ENCODE measurements around the gene C1orf35.
"Not testable (repeated sequence)": the region's sequence is repeated elsewhere in the genome, so short reads cannot be mapped to it uniquely, and the experiment has no call there.

The C1orf35 gene

GRCh38 chr1:228142155-228142691 is 39.1 kb upstream of the C1orf35 start:
- no peak for DNase-seq

- DNase-seq = peak; percentile 51
These were observed 38.3 kb upstream of the C1orf35 start for GRCh38 chr1:228141226-228142044.

GRCh38 chr1:228140724-228141225 is 37.6 kb upstream of the C1orf35 start:
- DNase-seq = no peak

DNA sequence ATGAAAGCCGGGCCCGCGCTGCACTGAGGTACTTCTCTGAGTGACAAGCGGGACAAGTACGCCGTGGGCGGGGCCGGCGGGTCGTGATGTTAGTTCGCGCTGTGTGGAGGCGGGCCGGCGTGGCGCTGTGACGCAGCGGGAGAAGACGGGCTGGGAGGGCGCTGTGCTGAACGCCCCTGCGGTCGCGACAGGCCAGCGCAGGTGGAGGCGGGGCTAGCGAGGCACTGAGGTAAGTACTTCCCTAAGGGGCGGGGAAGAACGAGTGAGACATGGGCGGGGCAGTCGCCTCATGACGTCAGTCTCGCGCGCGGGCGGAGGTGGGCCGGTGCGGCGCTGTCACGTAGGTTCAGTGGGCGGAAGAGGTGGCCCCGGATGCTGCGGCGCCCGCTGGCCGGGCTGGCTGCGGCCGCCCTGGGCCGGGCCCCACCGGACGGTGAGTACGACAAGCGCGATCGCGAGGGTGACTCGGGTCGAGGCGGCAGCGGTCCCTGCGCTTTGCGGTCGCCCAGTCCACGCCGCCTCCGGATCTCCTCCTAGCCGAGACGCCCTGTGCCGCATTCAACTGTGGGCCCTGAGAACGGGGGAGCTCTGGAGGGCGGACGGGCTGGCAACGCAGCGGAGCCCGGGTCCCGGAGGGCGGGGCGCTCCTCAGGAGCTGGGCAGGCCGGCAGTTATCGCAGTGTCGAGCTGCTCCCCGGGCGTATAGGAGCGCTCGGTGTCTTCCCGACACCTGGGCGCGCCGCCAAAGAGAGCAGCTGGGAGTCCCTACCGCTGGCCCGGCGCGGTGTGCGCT is 37.0 kb upstream of the C1orf35 start, which contains the start of gene GUK1:
GUK1 (plus strand) TSS at position 349 of the 793 bp plus-strand sequence; CDS start at position 373, 24 bp downstream.
- peak; percentile 100 for DNase-seq

DNA sequence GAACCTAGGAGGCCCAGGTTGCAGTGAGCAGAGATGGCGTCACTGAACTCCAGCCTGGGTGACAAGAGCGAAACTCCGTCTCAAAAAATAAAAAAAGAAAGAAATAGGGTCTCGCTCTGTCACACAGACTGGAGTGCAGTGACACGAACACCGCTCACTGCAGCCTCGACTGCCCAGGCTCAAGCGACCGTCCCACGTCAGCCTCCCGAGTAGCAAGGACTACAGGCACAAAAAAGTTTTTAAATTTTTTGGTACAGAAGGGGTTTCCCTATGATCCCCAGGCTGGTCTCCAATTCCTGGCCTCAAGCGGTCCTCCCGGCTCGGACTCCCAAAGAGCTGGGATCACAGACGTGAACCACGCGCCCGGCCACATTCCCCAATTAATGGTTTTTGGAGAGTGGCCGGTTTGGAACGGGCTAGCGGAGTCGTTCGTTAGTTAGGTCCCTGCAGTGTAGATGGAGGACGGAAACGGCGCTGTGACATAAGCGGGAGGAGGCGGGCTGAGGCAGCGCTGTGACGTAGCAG is 36.3 kb upstream of the C1orf35 start:
- DNase-seq = no peak

DNA sequence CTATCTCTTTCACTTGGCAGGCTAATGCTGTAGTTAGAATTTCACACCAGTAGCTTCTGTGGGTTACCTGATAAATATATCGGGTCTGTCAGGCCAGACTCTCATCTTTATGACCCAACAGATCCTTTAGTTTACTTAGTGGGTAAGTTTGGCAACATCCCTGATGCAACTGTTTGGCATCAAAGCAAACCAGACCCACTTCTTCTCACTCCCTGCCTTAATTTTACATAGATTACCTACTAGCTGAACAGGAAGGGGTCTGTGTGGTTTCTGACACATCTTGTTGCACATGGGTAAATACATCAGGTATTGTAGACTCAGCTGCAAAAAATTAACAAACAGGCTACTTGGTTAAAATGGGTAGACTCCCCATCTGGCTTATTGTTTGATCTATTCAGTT is 33.8 kb upstream of the C1orf35 start:
- DNase-seq = no peak

- DNase-seq = no peak
These were observed 31.5 kb upstream of the C1orf35 start for GRCh38 chr1:228134591-228134990.

DNA sequence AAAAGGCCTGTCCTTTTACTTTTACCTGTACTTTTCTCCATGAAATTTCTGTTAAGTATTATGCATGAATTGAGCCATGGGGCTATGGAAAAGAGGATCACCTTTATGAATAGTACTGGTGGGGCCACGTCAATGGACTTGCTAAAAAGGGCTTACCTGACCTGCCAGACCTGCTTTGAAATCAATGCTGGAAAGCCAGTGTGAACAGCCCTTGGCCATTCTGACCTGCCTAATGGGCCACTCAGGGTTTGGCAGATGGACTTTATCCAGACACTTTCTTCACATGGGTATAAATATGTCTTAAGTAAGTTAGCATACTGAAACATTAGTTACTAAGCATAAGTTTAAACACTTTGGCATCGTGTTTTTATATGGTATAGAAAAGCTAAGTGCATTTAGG is 28.6 kb upstream of the C1orf35 start:
- DNase-seq = no peak

GRCh38 chr1:228125185-228125584 is 22.1 kb upstream of the C1orf35 start:
- DNase-seq = no peak

DNA sequence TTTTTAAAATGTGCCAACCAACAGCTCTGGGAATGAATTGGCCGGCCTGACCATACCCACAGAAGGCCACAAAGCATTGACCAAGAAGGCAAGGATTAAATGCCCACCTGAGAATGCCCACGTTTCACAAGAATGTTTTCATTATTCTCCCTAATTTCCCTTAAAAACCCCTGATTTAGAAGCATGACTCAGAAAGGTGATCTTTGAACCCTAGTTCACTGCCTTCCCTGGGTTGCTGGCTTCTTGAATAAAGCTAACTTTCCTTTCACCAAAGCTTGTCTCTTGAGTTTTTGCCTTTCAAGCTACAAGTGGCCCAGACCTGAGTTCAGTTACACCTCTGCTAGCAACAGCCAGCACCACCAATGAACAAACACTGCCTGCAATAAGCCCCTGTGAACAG is 20.4 kb upstream of the C1orf35 start:
- DNase-seq = no peak

DNA sequence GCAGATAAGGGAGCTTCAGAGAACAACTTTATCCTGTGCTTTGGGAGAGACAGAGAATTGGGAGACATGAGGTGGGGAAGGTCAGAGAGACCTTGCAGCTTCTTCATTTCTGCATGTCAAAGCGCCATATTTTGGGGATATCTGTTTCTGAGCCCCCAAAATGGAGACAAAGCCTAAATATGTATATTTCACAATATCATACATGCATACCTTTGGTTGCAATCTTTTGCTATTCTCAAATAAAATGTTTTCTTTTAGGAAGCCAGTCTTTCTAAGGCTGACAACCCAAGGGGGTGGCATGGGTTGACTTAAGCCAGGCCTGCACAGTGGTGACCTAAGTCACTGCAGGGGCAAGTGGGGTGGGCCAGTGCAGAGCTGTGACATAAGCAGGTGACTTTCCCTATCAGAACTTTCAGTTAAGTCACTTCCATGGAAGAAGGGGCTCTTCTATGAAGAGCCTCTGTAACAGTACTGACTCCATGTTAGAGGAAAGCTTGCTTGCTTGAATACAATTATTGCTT is 19.9 kb upstream of the C1orf35 start:
- no peak for DNase-seq

DNA sequence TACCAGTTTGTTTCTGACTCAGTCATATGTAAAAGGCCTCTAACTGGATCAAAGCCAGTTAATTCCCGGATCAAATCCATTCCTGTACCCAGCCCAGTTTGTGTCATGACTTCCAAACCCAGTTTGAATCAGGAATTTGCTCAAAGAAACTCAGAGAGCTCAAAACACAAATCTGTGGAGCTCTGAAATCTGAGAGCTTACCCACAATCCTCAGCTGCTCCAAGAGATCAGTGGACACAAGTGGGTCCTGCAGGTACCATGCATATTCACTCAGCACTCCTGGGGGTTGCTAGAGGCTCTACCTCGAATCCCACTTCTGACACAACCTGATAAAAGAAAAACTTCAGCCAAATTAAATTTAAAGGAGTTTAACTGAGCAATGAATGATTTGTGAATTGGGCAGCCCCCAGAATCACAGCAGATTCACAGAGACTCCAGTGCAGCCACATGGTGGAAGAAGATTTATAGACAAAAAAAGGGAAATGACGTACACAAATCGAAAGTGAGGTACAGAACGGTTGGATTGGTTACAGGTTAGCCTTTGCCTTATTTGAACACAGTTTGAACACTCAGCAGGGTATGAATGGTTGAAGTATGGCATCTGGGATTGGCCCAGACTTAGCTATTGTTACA is 17.8 kb upstream of the C1orf35 start:
- no peak for DNase-seq

GRCh38 chr1:228120351-228120750 is 17.2 kb upstream of the C1orf35 start:
- no peak for DNase-seq

DNA sequence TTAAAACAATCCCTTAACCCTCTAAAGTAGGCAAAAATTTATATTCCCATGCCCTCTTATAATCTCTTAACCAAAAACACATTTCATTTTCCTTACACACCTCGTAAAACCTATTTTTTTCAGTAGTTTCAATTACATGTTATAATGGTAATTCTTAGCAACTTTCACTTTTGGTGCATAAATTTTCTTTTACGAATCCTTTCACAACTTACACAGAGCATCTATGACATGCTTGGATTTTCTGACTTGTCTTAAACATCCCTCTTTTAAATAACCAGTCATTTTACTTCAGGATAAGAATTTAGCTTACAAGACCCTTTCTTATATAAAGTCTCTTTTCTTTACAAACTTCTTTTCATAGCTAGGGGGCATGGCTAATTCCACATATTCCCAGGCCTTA is 14.9 kb upstream of the C1orf35 start:
- no peak for DNase-seq

- DNase-seq = no peak
These were observed 14.2 kb upstream of the C1orf35 start for GRCh38 chr1:228117335-228117734.

- no peak for DNase-seq
These were observed 11.7 kb upstream of the C1orf35 start for GRCh38 chr1:228114827-228115226.

DNA sequence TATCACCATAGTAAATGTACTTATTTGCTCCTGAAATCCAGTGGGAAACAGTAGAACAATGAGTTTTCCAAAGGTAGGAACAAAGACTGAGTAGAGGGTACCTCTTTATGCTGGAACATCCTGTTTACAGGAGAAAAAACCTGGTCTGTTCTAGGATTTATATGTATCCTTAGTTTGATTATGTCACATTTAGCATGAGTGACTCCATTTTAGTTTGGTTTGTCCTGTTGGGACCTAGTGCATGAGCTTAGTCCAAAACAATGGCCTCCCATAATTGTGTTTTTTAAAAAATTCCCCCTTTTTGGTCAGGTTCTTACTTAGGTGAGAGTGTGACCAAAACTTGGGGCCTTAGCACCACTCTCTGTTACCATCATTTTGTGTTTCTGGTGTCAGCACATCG is 9.5 kb upstream of the C1orf35 start:
- DNase-seq = no peak

DNA sequence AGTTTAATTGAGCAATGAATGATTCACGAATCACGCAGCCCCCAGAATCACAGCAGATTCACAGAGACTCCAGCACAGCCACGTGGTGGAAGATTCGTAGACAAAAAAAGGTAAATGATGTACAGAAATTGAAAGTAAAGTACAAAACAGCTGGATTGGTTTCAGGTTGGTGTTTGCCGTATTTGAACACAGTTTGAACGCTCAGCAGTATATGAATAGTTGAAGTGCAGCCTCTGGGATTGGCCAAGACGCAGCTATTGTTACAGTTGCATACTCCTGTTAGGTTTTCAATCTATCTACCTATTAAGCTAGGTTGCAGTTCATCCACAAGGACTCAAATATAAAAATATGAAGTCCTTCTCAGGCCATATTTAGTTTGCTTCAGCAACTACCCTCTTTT is 9.0 kb upstream of the C1orf35 start:
- DNase-seq = no peak

DNA sequence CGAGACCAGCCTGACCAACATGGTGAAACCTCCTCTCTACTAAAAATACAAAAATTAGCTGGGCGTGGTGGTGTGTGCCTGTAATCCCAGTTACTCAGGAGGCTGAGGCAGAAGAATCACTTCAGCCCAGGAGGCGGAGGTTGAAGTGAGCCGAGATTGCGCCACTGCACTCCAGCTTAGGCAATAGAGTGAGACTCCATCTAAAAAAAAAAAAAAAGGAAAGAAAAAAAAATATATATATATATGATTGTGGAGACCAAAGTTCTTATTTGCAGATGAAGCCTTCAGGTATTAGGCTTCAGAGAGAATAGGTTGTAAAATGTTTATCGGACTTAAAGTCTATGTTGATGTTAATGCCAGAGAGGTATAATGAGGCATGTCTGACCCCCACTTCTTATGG is 8.2 kb upstream of the C1orf35 start:
- not testable (repeated sequence) for DNase-seq

GRCh38 chr1:228110556-228110955 is 7.4 kb upstream of the C1orf35 start:
- DNase-seq = no peak

GRCh38 chr1:228109962-228110488 is 6.9 kb upstream of the C1orf35 start:
- no peak for DNase-seq
